Endothelial cell of umbilical vein (primary cell): ENCODE measurements around the gene RPL36A. TPM values are rescaled to one million over a fixed set of nuclear protein-coding genes. Genes with fewer than 3 reads are reported as not detected.

ENCODE experiments used
- BruUV-seq: library from RNA; stranded (reverse); fragments of 400-500 nt; replicated peaks from 2 replicates; lab custom pipeline; 2021; lab: Mats Ljungman, UMichigan
- CTCF ChIA-PET: fragments of 300-600, 350-600 bp; sonication (Branson Sonifier 250); formaldehyde crosslinking; loops from one replicate; lab custom pipeline; 2021; ENCODE audit warnings: antibody characterized with exemption, inconsistent platforms; lab: Charles Lee
- POLR2A ChIA-PET: fragments of 300-600, 350-600 bp; sonication (Branson Sonifier 250); formaldehyde crosslinking; loops from one replicate; lab custom pipeline; 2021; ENCODE audit warnings: antibody characterized with exemption, inconsistent platforms; lab: Charles Lee
- DNase-seq: peaks from one replicate; pipeline ENCODE4 v3.0.0-alpha.2; 2011; ENCODE audit warnings: low read depth, low spot score
- FAIRE-seq: peaks from 2 replicates; lab custom pipeline; 2011; peaks lifted over from hg19 to GRCh38; lab: Jason Lieb, UNC
- H2AFZ ChIP-seq: 2 replicates; pipeline ENCODE4 v1.6.0; 2012; ENCODE audit warnings: low read depth, low read length, control low read depth, inconsistent platforms
- H3K27ac ChIP-seq: 2 replicates; pipeline ENCODE4 v1.5.1; 2011; ENCODE audit warnings: low read depth, mild to moderate bottlenecking, control low read depth, low read length, moderate library complexity; ENCODE audit not compliant: insufficient read depth
- H3K27me3 ChIP-seq, 2 experiments: 2 replicates each; pipeline versions ENCODE4 v1.6.0 to v1.6.1; 2011; ENCODE audit warnings: low read length in 2 of 2, mixed read lengths in 1 of 2; ENCODE audit not compliant: control insufficient read depth in 2 of 2, insufficient read depth in 2 of 2
- H3K36me3 ChIP-seq, 2 experiments: 2 replicates in 1 of 2; 3 replicates in 1 of 2; pipeline ENCODE4 v1.5.1; 2011; ENCODE audit warnings: low read length in 2 of 2, mild to moderate bottlenecking in 1 of 2, moderate library complexity in 1 of 2; ENCODE audit not compliant: control insufficient read depth in 2 of 2, insufficient read depth in 2 of 2; ENCODE audit errors: extremely low read depth in 1 of 2
- H3K4me1 ChIP-seq: 3 replicates; pipeline ENCODE4 v1.5.1; 2011; ENCODE audit warnings: mild to moderate bottlenecking, low read length; ENCODE audit not compliant: control insufficient read depth, insufficient read depth; ENCODE audit errors: extremely low read depth
- H3K4me2 ChIP-seq: 2 replicates; pipeline ENCODE4 v1.6.1; 2011; ENCODE audit warnings: low read length, control low read depth, mixed read lengths; ENCODE audit not compliant: insufficient read depth
- H3K4me3 ChIP-seq, 3 experiments: fragments of 200-600 bp in 1 of 3; sonication (generic), shearing (Covaris generic) in 1 of 3; replicated peaks in 1 of 3; 2 replicates each; pipeline ENCODE4 v1.5.1; 2011 to 2016; ENCODE audit warnings: control low read depth in 3 of 3, low read length in 3 of 3, mild to moderate bottlenecking in 2 of 3, inconsistent platforms in 1 of 3, low read depth in 1 of 3, moderate library complexity in 1 of 3; ENCODE audit not compliant: insufficient read depth in 1 of 3
- H3K79me2 ChIP-seq: 2 replicates; pipeline ENCODE4 v1.6.0; 2012; ENCODE audit warnings: low read length, inconsistent platforms; ENCODE audit not compliant: control insufficient read depth, insufficient read depth
- H3K9ac ChIP-seq: replicated peaks from 2 replicates; pipeline ENCODE3; 2011; ENCODE audit warnings: low read length, control low read depth; ENCODE audit not compliant: insufficient read depth; ENCODE audit errors: extremely low read depth
- H3K9me1 ChIP-seq: replicated peaks from 3 replicates; pipeline ENCODE4 v1.6.0; 2011; ENCODE audit warnings: mild to moderate bottlenecking, low read length; ENCODE audit not compliant: control insufficient read depth, insufficient read depth; ENCODE audit errors: extremely low read depth
- H3K9me3 ChIP-seq: replicated peaks from 2 replicates; pipeline ENCODE4 v1.5.1; 2012; ENCODE audit warnings: low read length, inconsistent platforms; ENCODE audit not compliant: control insufficient read depth, insufficient read depth
- H4K20me1 ChIP-seq: replicated peaks from 2 replicates; pipeline ENCODE3; 2011; ENCODE audit warnings: mild to moderate bottlenecking, low read length; ENCODE audit not compliant: control insufficient read depth, insufficient read depth; ENCODE audit errors: extremely low read depth
- EZH2 ChIP-seq: IDR thresholded peaks from 2 replicates; pipeline ENCODE4 v1.6.1; 2012; ENCODE audit warnings: borderline replicate concordance, low read depth, mild to moderate bottlenecking, moderate library complexity, low read length, inconsistent platforms; ENCODE audit not compliant: severe bottlenecking
- GATA2 ChIP-seq: IDR thresholded peaks from 2 replicates; pipeline ENCODE4 v1.7.0; 2011; ENCODE audit warnings: low read depth, mild to moderate bottlenecking, moderate library complexity, mixed read lengths, low read length; ENCODE audit not compliant: insufficient read length, insufficient read depth
- MYC ChIP-seq: IDR thresholded peaks from one replicate; pipeline ENCODE4 v1.6.1; 2011; ENCODE audit warnings: mild to moderate bottlenecking, low read depth, low read length
- dilution Hi-C: fragments of 300-500 bp; cut with MboI; formaldehyde crosslinking; loops from one replicate; pipeline ENCODE4 v1.15.0; 2019; ENCODE audit warnings: low sequenced_read_pairs; ENCODE audit not compliant: extremely low pct_ligation_motif_present
- intact Hi-C: fragments of 100-400 bp; cut with micrococcal nuclease; formaldehyde crosslinking; loops from one replicate; pipeline ENCODE4 v1.10.0; 2022
- polyA plus RNA-seq, 4 experiments: library from polyadenylated mRNA; depleted of rRNA in 3 of 4; stranded (reverse) in 3 of 4; unstranded in 1 of 4; fragments of >200 nt; gene quantifications; 2 replicates each; pipeline versions ENCODE4 v1.2.1 to v1.2.3, GENCODE V29; 2011 to 2012; ENCODE audit warnings: missing spikeins in 1 of 4
- total RNA-seq: library from RNA; stranded (reverse); gene quantifications from 2 replicates; pipeline ENCODE4 v1.2.3, GENCODE V29; 2021
- TF ChIP-seq, protein P1 (sequence below), 2 donors: IDR thresholded peaks; 1 replicate in 1 of 2; 2 replicates in 1 of 2; pipeline ENCODE4 v1.5.1; 2011; ENCODE audit warnings: low read length in 2 of 2, mild to moderate bottlenecking in 2 of 2, moderate library complexity in 2 of 2, control low read depth in 1 of 2, inconsistent platforms in 1 of 2, low read depth in 1 of 2; ENCODE audit not compliant: insufficient read depth in 1 of 2; ENCODE audit errors: extremely low read depth in 1 of 2

Gene RPL36A
- total and polyA plus RNA-seq, 2 donors (not counting 3 experiments of a cell fraction or from before 2014, with no cell fraction given) = 284 to 1,196 TPM

DNA sequence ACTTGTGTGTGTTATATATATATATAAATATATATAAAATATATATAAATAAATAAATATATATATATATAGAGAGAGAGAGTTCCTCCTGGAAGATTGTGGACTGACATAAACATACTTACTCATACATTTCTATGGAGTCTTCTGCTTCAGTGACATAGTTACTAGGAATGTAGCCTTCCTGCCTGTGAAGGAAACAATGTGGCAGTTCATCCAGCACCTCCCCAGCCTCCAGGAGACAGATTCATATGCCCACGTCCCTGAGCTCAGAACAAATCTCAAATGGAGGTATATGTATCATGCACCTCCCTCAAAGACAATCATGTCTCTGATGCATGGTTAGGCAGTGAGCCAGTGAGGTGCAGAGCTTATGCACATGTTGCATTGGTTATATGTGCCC is 30.8 kb upstream of the RPL36A start:
- DNase-seq = no peak
- BruUV-seq = no TSS peak
- ChIA-PET POLR2A (no interaction called here), CTCF (no interaction called here)
- intact Hi-C loops (no loop called here), dilution Hi-C loops (no loop called here)
- TF ChIP-seq, protein P1, sequence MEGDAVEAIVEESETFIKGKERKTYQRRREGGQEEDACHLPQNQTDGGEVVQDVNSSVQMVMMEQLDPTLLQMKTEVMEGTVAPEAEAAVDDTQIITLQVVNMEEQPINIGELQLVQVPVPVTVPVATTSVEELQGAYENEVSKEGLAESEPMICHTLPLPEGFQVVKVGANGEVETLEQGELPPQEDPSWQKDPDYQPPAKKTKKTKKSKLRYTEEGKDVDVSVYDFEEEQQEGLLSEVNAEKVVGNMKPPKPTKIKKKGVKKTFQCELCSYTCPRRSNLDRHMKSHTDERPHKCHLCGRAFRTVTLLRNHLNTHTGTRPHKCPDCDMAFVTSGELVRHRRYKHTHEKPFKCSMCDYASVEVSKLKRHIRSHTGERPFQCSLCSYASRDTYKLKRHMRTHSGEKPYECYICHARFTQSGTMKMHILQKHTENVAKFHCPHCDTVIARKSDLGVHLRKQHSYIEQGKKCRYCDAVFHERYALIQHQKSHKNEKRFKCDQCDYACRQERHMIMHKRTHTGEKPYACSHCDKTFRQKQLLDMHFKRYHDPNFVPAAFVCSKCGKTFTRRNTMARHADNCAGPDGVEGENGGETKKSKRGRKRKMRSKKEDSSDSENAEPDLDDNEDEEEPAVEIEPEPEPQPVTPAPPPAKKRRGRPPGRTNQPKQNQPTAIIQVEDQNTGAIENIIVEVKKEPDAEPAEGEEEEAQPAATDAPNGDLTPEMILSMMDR (IDR thresholded peaks at IDR 0.05; ENCODE audit: extremely low read depth in 1 of 2, insufficient read depth in 1 of 2, low read depth in 1 of 2, low read length in 2 of 2) = no peak
- TF ChIP-seq GATA2 = no peak
- no peak for TF ChIP-seq EZH2
- no peak for TF ChIP-seq MYC
- H3K9ac ChIP-seq = no peak overlapping the region
- no peak for FAIRE-seq
- no peaks in the 10 kb centered on the region for H3K27me3 ChIP-seq
- H4K20me1 ChIP-seq = no peaks in the 10 kb centered on the region
- no peak overlapping the region for H2AFZ ChIP-seq
- H3K4me3 ChIP-seq = no peak overlapping the region
- no peak overlapping the region for H3K4me2 ChIP-seq
- H3K4me1 ChIP-seq = no peaks in the 10 kb centered on the region
- no peaks in the 10 kb centered on the region for H3K36me3 ChIP-seq
- H3K9me3 ChIP-seq = no peaks in the 10 kb centered on the region
- no peak overlapping the region for H3K27ac ChIP-seq
- H3K79me2 ChIP-seq = no peaks in the 10 kb centered on the region
- H3K9me1 ChIP-seq = no peaks in the 10 kb centered on the region

DNA sequence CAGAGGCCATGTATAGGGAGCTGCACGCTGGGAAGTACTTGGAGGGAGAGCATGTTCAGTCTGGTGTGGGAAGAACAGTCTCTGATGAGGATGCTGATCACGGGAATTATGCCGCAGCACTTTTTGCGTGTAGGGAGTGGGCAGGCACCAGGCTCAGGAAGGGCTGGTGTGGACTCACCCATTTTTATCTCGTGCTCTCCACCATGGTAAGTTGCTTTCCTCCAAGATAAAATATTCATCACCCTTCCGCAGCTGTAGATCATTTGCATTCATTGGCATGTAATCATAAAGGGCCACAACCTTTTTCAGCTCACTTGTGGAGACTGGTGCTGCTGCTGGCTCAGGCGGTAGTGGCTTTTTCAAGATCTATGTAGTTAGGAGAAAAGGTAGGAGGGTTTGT is 30.4 kb upstream of the RPL36A start:
- no peak overlapping the region for H2AFZ ChIP-seq
- POLR2A ChIA-PET = no interaction called here

More for the DNA sequence above, 30.4 kb upstream of the RPL36A start:
- H3K4me1 ChIP-seq = no peaks in the 10 kb centered on the region
- CTCF ChIA-PET = no interaction called here
- DNase-seq = no peak
- H3K9ac ChIP-seq = no peak overlapping the region
- H3K36me3 ChIP-seq = no peaks in the 10 kb centered on the region
- no peak for TF ChIP-seq GATA2
- no peaks in the 10 kb centered on the region for H3K9me3 ChIP-seq
- no peak overlapping the region for H3K27ac ChIP-seq
- H3K27me3 ChIP-seq = no peaks in the 10 kb centered on the region
- BruUV-seq = no TSS peak
- no peaks in the 10 kb centered on the region for H4K20me1 ChIP-seq
- no peak overlapping the region for H3K4me3 ChIP-seq
- no peak overlapping the region for H3K4me2 ChIP-seq
- no peaks in the 10 kb centered on the region for H3K79me2 ChIP-seq
- dilution Hi-C loops (no loop called here), intact Hi-C loops (no loop called here)
- no peaks in the 10 kb centered on the region for H3K9me1 ChIP-seq
- FAIRE-seq = no peak
